ENCODE results near the gene SLC30A5.
"Not testable (repeated sequence)": the region's sequence is repeated elsewhere in the genome, so short reads cannot be mapped to it uniquely, and the experiment has no call there.

Gene SLC30A5

GRCh38 chr5:69131304-69131703 is 37.5 kb downstream of the SLC30A5 start:
- Histone ChIP-seq H4K8ac (ENCODE audit: low read length) (no peak overlapping the region), H2BK15ac (ENCODE audit: low read depth, poor library complexity, severe bottlenecking) (no peak overlapping the region), H3K27me3 (ENCODE audit: control insufficient read depth in 1 of 2, insufficient read depth in 1 of 2, low read length in 2 of 2) (no peaks in the 10 kb centered on the region), H2BK12ac (ENCODE audit: low read length in 2 of 2) (no peak overlapping the region), H3K9ac (ENCODE audit: low read length) (no peak overlapping the region), H3K27ac (ENCODE audit: low read length, poor library complexity, severe bottlenecking) (no peak overlapping the region), H2AFZ (ENCODE audit: low read depth, low read length) (no peak overlapping the region), H3K79me1 (replicated peaks; ENCODE audit: low read length, poor library complexity, severe bottlenecking) (peaks cover 2% of the 10 kb centered on the region), H3K36me3 (ENCODE audit: control insufficient read depth in 1 of 2, insufficient read depth in 2 of 2, low read depth in 1 of 2, low read length in 2 of 2) (peaks cover 17 to 40% of the 10 kb centered on the region in 2 experiments), H3K4ac (ENCODE audit: low read depth in 1 of 2, low read length in 2 of 2) (no peak overlapping the region), H3K14ac (ENCODE audit: low read length in 2 of 2) (no peak overlapping the region), H3K23ac (ENCODE audit: low read length in 2 of 2) (no peak overlapping the region), H3K18ac (ENCODE audit: low read depth in 1 of 2, low read length in 2 of 2) (no peak overlapping the region), H4K91ac (ENCODE audit: low read length) (no peak overlapping the region), H3K4me1 (ENCODE audit: control insufficient read depth, insufficient read depth, low read depth, low read length) (no peaks in the 10 kb centered on the region), H3K4me3 (ENCODE audit: insufficient read depth in 1 of 2, low read depth in 1 of 2, low read length in 2 of 2) (no peak overlapping the region), H2BK120ac (ENCODE audit: low read depth, low read length) (no peak overlapping the region), H2AK5ac (ENCODE audit: low read length, severe bottlenecking) (no peak overlapping the region), H2BK5ac (ENCODE audit: low read depth, low read length, poor library complexity, severe bottlenecking) (no peak overlapping the region), H3K9me3 (ENCODE audit: control insufficient read depth, low read length) (no peaks in the 10 kb centered on the region), H3K4me2 (ENCODE audit: low read length, poor library complexity, severe bottlenecking) (no peak overlapping the region)
- DNase-seq = no peak

GRCh38 chr5:69134126-69134525 is 40.3 kb downstream of the SLC30A5 start:
- no peaks in the 10 kb centered on the region for H3K27me3 ChIP-seq (ENCODE audit: control insufficient read depth in 1 of 2, insufficient read depth in 1 of 2, low read length in 2 of 2)

GRCh38 chr5:69136293-69136692 is 42.5 kb downstream of the SLC30A5 start:
- DNase-seq = peak; percentile 41
- 100% methylated on average over 3 of the region's 3 CpGs for WGBS
- H3K27me3 ChIP-seq (ENCODE audit: control insufficient read depth in 1 of 2, insufficient read depth in 1 of 2, low read length in 2 of 2) = no peaks in the 10 kb centered on the region

More at GRCh38 chr5:69134126-69134525, 40.3 kb downstream of the SLC30A5 start:
- no peak overlapping the region for H4K8ac ChIP-seq (ENCODE audit: low read length)
- H3K18ac ChIP-seq (ENCODE audit: low read depth in 1 of 2, low read length in 2 of 2) = no peak overlapping the region
- H3K23ac ChIP-seq (ENCODE audit: low read length in 2 of 2) = no peak overlapping the region
- no peak overlapping the region for H3K4me3 ChIP-seq (ENCODE audit: insufficient read depth in 1 of 2, low read depth in 1 of 2, low read length in 2 of 2)
- H3K4ac ChIP-seq (ENCODE audit: low read depth in 1 of 2, low read length in 2 of 2) = no peak overlapping the region
- no peak overlapping the region for H3K4me2 ChIP-seq (ENCODE audit: low read length, poor library complexity, severe bottlenecking)
- WGBS = 77% methylated on average over 3 of the region's 7 CpGs
- H3K79me1 ChIP-seq (replicated peaks; ENCODE audit: low read length, poor library complexity, severe bottlenecking) = peaks cover 2% of the 10 kb centered on the region
- H3K9me3 ChIP-seq (ENCODE audit: control insufficient read depth, low read length) = no peaks in the 10 kb centered on the region
- no peak overlapping the region for H2BK15ac ChIP-seq (ENCODE audit: low read depth, poor library complexity, severe bottlenecking)
- no peak overlapping the region for H2AK5ac ChIP-seq (ENCODE audit: low read length, severe bottlenecking)
- no peak for DNase-seq
- H3K14ac ChIP-seq (ENCODE audit: low read length in 2 of 2) = no peak overlapping the region
- no peak overlapping the region for H3K9ac ChIP-seq (ENCODE audit: low read length)
- no peak overlapping the region for H3K27ac ChIP-seq (ENCODE audit: low read length, poor library complexity, severe bottlenecking)
- H2BK120ac ChIP-seq (ENCODE audit: low read depth, low read length) = no peak overlapping the region
- no peak overlapping the region for H2BK5ac ChIP-seq (ENCODE audit: low read depth, low read length, poor library complexity, severe bottlenecking)
- peaks cover 14 to 20% of the 10 kb centered on the region in 2 experiments for H3K36me3 ChIP-seq (ENCODE audit: control insufficient read depth in 1 of 2, insufficient read depth in 2 of 2, low read depth in 1 of 2, low read length in 2 of 2)
- H2BK12ac ChIP-seq (ENCODE audit: low read length in 2 of 2) = no peak overlapping the region
- H4K91ac ChIP-seq (ENCODE audit: low read length) = no peak overlapping the region
- no peak overlapping the region for H2AFZ ChIP-seq (ENCODE audit: low read depth, low read length)
- no peaks in the 10 kb centered on the region for H3K4me1 ChIP-seq (ENCODE audit: control insufficient read depth, insufficient read depth, low read depth, low read length)

DNA sequence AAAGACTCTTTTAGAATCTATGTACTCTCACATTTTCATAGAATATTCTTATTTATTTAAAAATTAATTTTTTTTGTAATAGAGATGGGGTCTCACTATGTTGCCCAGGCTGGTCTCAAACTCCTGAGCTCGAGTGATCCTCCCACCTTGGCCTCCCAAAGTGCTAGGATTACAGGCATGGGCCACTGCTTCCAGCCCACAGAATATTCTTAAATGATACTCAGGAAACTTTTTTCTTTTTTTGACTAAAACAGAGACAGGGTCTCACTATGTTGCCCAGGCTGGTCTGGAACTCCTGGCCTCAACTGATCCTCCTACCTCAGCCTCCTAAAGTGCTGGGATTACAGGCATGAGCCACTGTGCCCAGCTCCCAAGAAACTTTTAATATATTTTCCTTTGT is 43.4 kb downstream of the SLC30A5 start:
- H3K9me3 ChIP-seq (ENCODE audit: control insufficient read depth, low read length) = peaks cover 10% of the 10 kb centered on the region
- peaks cover 10 to 12% of the 10 kb centered on the region in 2 experiments for H3K36me3 ChIP-seq (ENCODE audit: control insufficient read depth in 1 of 2, insufficient read depth in 2 of 2, low read depth in 1 of 2, low read length in 2 of 2)
- not testable (repeated sequence) for H3K4ac ChIP-seq (ENCODE audit: low read depth in 1 of 2, low read length in 2 of 2); H4K8ac ChIP-seq (ENCODE audit: low read length); H2BK5ac ChIP-seq (ENCODE audit: low read depth, low read length, poor library complexity, severe bottlenecking); H3K23ac ChIP-seq (ENCODE audit: low read length in 2 of 2); H3K27ac ChIP-seq (ENCODE audit: low read length, poor library complexity, severe bottlenecking); H2BK12ac ChIP-seq (ENCODE audit: low read length in 2 of 2); H2AFZ ChIP-seq (ENCODE audit: low read depth, low read length); H3K4me1 ChIP-seq (ENCODE audit: control insufficient read depth, insufficient read depth, low read depth, low read length); H2AK5ac ChIP-seq (ENCODE audit: low read length, severe bottlenecking); H3K4me2 ChIP-seq (ENCODE audit: low read length, poor library complexity, severe bottlenecking); H2BK120ac ChIP-seq (ENCODE audit: low read depth, low read length); DNase-seq; H3K27me3 ChIP-seq (ENCODE audit: control insufficient read depth in 1 of 2, insufficient read depth in 1 of 2, low read length in 2 of 2); H3K14ac ChIP-seq (ENCODE audit: low read length in 2 of 2); H3K18ac ChIP-seq (ENCODE audit: low read depth in 1 of 2, low read length in 2 of 2); H3K4me3 ChIP-seq (ENCODE audit: insufficient read depth in 1 of 2, low read depth in 1 of 2, low read length in 2 of 2); H2BK15ac ChIP-seq (ENCODE audit: low read depth, poor library complexity, severe bottlenecking); H3K79me1 ChIP-seq (replicated peaks; ENCODE audit: low read length, poor library complexity, severe bottlenecking); H4K91ac ChIP-seq (ENCODE audit: low read length); H3K9ac ChIP-seq (ENCODE audit: low read length)
- WGBS = 100% methylated on average over 1 of the region's 1 CpG

More at GRCh38 chr5:69136293-69136692, 42.5 kb downstream of the SLC30A5 start:
- H4K91ac ChIP-seq (ENCODE audit: low read length) = no peak overlapping the region
- H3K4me1 ChIP-seq (ENCODE audit: control insufficient read depth, insufficient read depth, low read depth, low read length) = no peaks in the 10 kb centered on the region
- H3K18ac ChIP-seq (ENCODE audit: low read depth in 1 of 2, low read length in 2 of 2) = no peak overlapping the region
- H3K9ac ChIP-seq (ENCODE audit: low read length) = no peak overlapping the region
- no peak overlapping the region for H2AFZ ChIP-seq (ENCODE audit: low read depth, low read length)
- H2BK120ac ChIP-seq (ENCODE audit: low read depth, low read length) = no peak overlapping the region
- peaks cover 10% of the 10 kb centered on the region for H3K9me3 ChIP-seq (ENCODE audit: control insufficient read depth, low read length)
- H4K8ac ChIP-seq (ENCODE audit: low read length) = no peak overlapping the region
- no peak overlapping the region for H2BK15ac ChIP-seq (ENCODE audit: low read depth, poor library complexity, severe bottlenecking)
- H2AK5ac ChIP-seq (ENCODE audit: low read length, severe bottlenecking) = no peak overlapping the region
- no peak overlapping the region for H2BK12ac ChIP-seq (ENCODE audit: low read length in 2 of 2)
- no peak overlapping the region for H3K27ac ChIP-seq (ENCODE audit: low read length, poor library complexity, severe bottlenecking)
- no peak overlapping the region for H3K4me3 ChIP-seq (ENCODE audit: insufficient read depth in 1 of 2, low read depth in 1 of 2, low read length in 2 of 2)
- H2BK5ac ChIP-seq (ENCODE audit: low read depth, low read length, poor library complexity, severe bottlenecking) = no peak overlapping the region
- peaks cover 11 to 12% of the 10 kb centered on the region in 2 experiments for H3K36me3 ChIP-seq (ENCODE audit: control insufficient read depth in 1 of 2, insufficient read depth in 2 of 2, low read depth in 1 of 2, low read length in 2 of 2)
- no peak overlapping the region for H3K14ac ChIP-seq (ENCODE audit: low read length in 2 of 2)
- H3K4me2 ChIP-seq (ENCODE audit: low read length, poor library complexity, severe bottlenecking) = no peak overlapping the region
- H3K4ac ChIP-seq (ENCODE audit: low read depth in 1 of 2, low read length in 2 of 2) = no peak overlapping the region
- H3K79me1 ChIP-seq (replicated peaks; ENCODE audit: low read length, poor library complexity, severe bottlenecking) = no peaks in the 10 kb centered on the region
- no peak overlapping the region for H3K23ac ChIP-seq (ENCODE audit: low read length in 2 of 2)
